Suppressor macrophage treated with lipopolysaccharide for 4 hours (primary cell): ENCODE data around the gene MAPRE2.

Experiments
- DNase-seq: peaks from one replicate; pipeline ENCODE4 v3.0.0-alpha.2; 2020

MAPRE2 gene

GRCh38 chr18:35189510-35189909 is 148.3 kb downstream of the MAPRE2 start:
- DNase-seq, result no peak

GRCh38 chr18:35190948-35191697 is 149.9 kb downstream of the MAPRE2 start:
- DNase-seq, result no peak

- DNase-seq, result no peak
Measured at GRCh38 chr18:35191698-35192025, 150.4 kb downstream of the MAPRE2 start.

- no peak for DNase-seq
Measured at GRCh38 chr18:35192415-35192814, 151.2 kb downstream of the MAPRE2 start.
